Measurements from ENCODE around the gene NDP. TPM values are rescaled to one million over a fixed set of nuclear protein-coding genes. Genes with fewer than 3 reads are reported as not detected.

Gene NDP, protein sequence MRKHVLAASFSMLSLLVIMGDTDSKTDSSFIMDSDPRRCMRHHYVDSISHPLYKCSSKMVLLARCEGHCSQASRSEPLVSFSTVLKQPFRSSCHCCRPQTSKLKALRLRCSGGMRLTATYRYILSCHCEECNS
- under 0.01 and 1.4 TPM in 2 replicates for total RNA-seq

GRCh38 chrX:43973249-43974099, at the start of gene NDP:
Gene NDP (minus strand): TSS chrX:43973390. CDS start chrX:43958645, 14,745 bp downstream.

Other genes with a start within 250 kb of the NDP start
- gene MAOB, start 90.9 kb downstream of the NDP start, total RNA-seq: 0.09 TPM in 1 of 2 replicates, not detected in the other

Measured in smooth muscle cell of the umbilical artery (primary cell).